AG04450 (cell line): ENCODE data around the gene RPGRIP1L. TPM values are rescaled to one million over a fixed set of nuclear protein-coding genes. Genes with fewer than 3 reads are reported as not detected.

Experiments used
- CTCF ChIA-PET: fragments of 300-600, 350-600 bp; formaldehyde crosslinking; extraction: SDS; loops from one replicate; lab custom pipeline; 2022; ENCODE audit warnings: antibody characterized with exemption, inconsistent platforms; lab: Charles Lee
- POLR2A ChIA-PET: fragments of 350-600 bp; formaldehyde crosslinking; extraction: SDS; loops from one replicate; lab custom pipeline; 2021; ENCODE audit warnings: antibody characterized with exemption, inconsistent platforms; lab: Yijun Ruan, JAX
- DNase-seq: peaks from one replicate; pipeline ENCODE4 v3.0.0-alpha.2; 2011; ENCODE audit warnings: low read depth, low spot score
- H3K27ac ChIP-seq: one replicate; pipeline ENCODE4 v1.5.1; 2012; ENCODE audit warnings: low read depth, low read length, control low read depth
- H3K27me3 ChIP-seq: one replicate; pipeline ENCODE4 v1.6.0; 2012; ENCODE audit warnings: low read length; ENCODE audit not compliant: control insufficient read depth, insufficient read depth
- H3K4me3 ChIP-seq: 2 replicates; pipeline ENCODE4 v1.5.1; 2011; ENCODE audit warnings: mild to moderate bottlenecking, low read depth, low read length, control low read depth
- H3K9me3 ChIP-seq: 2 replicates; pipeline ENCODE4 v1.5.1; 2012; ENCODE audit warnings: low read length; ENCODE audit not compliant: control insufficient read depth, insufficient read depth
- polyA plus RNA-seq: library from polyadenylated mRNA; depleted of rRNA; stranded (reverse); fragments of >200 nt; gene quantifications from 2 replicates; pipeline ENCODE4 v1.2.3, GENCODE V29; 2011
- TF ChIP-seq, protein P1 (sequence below): IDR thresholded peaks from 2 replicates; pipeline ENCODE4 v1.5.1; 2011; ENCODE audit warnings: low read depth, low read length, control low read depth, inconsistent platforms

Gene RPGRIP1L
- polyA plus RNA-seq, 1 experiment: 13.0 TPM

DNA sequence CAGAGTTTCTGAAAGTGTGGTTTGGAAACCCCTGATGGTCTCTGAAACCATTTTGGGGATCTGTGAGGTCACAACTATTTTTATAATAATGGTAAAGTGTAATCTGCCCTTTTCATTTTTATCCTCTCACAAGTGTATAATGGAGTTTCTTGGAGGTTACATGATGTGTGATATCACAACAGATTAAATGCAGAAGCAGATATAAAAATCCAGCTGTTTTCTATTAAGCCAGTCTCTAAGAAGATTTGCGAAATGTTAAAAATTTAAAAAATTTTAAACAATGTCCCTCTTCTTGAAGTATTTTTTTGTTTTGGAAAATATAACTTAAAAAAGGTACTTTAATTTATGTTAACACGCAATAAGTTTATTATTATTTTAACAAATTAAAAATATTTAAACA is 48.7 kb downstream of the RPGRIP1L start:
- no peak overlapping the region for H3K4me3 ChIP-seq
- no peak overlapping the region for H3K27ac ChIP-seq
- CTCF ChIA-PET: no interaction called here
- H3K27me3 ChIP-seq: no peaks in the 10 kb centered on the region
- DNase-seq: no peak
- TF ChIP-seq, protein P1, sequence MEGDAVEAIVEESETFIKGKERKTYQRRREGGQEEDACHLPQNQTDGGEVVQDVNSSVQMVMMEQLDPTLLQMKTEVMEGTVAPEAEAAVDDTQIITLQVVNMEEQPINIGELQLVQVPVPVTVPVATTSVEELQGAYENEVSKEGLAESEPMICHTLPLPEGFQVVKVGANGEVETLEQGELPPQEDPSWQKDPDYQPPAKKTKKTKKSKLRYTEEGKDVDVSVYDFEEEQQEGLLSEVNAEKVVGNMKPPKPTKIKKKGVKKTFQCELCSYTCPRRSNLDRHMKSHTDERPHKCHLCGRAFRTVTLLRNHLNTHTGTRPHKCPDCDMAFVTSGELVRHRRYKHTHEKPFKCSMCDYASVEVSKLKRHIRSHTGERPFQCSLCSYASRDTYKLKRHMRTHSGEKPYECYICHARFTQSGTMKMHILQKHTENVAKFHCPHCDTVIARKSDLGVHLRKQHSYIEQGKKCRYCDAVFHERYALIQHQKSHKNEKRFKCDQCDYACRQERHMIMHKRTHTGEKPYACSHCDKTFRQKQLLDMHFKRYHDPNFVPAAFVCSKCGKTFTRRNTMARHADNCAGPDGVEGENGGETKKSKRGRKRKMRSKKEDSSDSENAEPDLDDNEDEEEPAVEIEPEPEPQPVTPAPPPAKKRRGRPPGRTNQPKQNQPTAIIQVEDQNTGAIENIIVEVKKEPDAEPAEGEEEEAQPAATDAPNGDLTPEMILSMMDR: no peak
- H3K9me3 ChIP-seq: no peaks in the 10 kb centered on the region
- POLR2A ChIA-PET: no interaction called here

DNA sequence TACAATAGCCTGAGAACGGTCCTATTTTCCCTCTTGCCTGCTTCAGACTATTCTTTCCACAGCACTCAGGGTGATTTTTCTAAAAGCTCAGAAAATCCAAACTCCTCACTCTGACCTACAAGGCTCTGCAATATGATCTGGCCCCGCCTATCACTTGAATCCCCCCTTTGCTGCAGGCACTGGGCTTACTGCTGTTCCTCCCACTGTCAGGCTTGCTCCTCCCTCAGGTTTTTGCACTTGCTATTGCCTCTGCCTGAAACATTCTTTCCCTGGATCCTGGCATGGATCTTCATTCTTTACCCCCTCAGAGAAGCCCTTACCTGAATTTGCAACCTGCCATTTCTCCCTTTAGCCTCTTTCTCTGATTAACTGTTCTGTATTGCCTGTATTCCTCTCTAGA is 52.3 kb downstream of the RPGRIP1L start:
- no peak for DNase-seq
- no peaks in the 10 kb centered on the region for H3K27me3 ChIP-seq
- POLR2A ChIA-PET: no interaction called here
- no peaks in the 10 kb centered on the region for H3K9me3 ChIP-seq
- CTCF ChIA-PET: no interaction called here
- H3K27ac ChIP-seq: no peak overlapping the region
- TF ChIP-seq, protein P1: no peak
- no peak overlapping the region for H3K4me3 ChIP-seq

DNA sequence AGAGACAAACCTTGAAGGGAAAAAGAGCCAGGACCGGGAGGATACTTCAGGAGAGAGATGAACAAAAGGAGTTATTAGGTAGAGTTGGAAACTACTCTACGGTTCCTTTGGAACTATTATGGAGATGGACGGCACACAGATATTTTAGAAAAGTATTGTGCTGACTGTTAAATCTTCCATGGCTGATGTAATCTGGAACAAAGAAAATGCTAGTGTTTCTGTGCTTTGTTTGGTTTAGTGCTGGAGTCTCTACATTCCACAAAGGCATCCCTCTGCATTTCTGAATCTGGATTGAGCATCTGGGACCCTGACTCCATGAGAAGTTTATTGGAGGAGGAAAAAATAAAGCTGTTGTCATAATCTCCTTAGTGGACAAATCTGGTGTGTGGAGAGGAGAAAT is 57.2 kb downstream of the RPGRIP1L start:
- POLR2A ChIA-PET: no interaction called here
- Histone ChIP-seq H3K4me3 (no peak overlapping the region), H3K27ac (no peak overlapping the region), H3K27me3 (no peaks in the 10 kb centered on the region), H3K9me3 (no peaks in the 10 kb centered on the region)
- TF ChIP-seq, protein P1: no peak
- no peak for DNase-seq
- CTCF ChIA-PET: no interaction called here

DNA sequence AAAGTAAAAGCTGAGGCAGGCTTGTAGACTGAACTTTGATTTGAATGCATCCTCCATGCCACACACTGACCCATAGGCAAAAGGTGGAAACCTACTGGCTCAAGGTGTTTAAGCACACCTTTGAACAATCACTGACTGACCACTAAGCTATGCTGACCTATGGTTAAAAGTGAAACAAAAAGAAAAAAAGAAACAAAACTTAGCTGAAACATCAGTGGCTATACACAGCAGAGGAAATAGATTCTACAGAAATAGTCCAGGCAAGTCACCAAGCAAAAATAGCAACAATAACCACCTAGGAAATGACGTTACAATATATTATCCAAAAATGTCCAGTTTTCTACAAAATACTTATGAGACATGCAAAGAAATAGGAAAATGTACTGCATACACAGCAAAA is 60.2 kb downstream of the RPGRIP1L start:
- DNase-seq: no peak
- Histone ChIP-seq H3K27ac (no peak overlapping the region), H3K9me3 (no peaks in the 10 kb centered on the region), H3K27me3 (no peaks in the 10 kb centered on the region), H3K4me3 (no peak overlapping the region)
- TF ChIP-seq, protein P1: no peak
- POLR2A ChIA-PET: no interaction called here
- CTCF ChIA-PET: no interaction called here

DNA sequence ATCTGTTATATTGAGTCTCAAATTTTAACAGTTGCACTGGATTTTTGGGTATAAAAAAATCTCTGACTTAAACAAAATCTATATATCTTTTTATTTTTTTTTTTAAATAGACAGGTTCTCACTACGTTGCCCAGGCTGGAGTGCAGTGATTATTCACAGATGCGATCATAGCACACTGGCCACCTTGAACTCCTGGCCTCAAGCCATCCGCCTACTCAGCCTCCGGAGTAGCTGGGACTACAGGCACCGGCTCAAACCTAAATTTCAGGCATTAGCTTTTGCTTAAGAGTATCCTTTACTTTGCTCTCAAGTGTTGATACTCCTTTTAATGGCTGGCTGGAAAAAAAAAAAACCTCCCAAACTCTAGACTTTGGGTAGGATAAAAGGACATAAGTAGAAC is 61.6 kb downstream of the RPGRIP1L start:
- TF ChIP-seq, protein P1: no peak
- ChIA-PET CTCF (no interaction called here), POLR2A (interaction anchor here (0.7 kb wide), 1 partner anchor 189 kb away, joined by 3 read pairs; no protein-coding TSS in a partner anchor)
- no peak for DNase-seq
- H3K9me3 ChIP-seq: no peaks in the 10 kb centered on the region
- H3K27me3 ChIP-seq: no peaks in the 10 kb centered on the region
- H3K4me3 ChIP-seq: no peak overlapping the region
- no peak overlapping the region for H3K27ac ChIP-seq
